HepG2 (cell line): ENCODE results near the gene MORN5. TPM values are rescaled to one million over a fixed set of nuclear protein-coding genes. Genes with fewer than 3 reads are reported as not detected.

Experiments used
- ATF2 ChIP-seq: sonication (generic); formaldehyde crosslinking; IDR thresholded peaks from 2 replicates; pipeline ENCODE4 v1.4.0; 2020; ENCODE audit warnings: missing genetic modification reagents
- CREM ChIP-seq, 2 experiments: sonication (generic) in 1 of 2; formaldehyde crosslinking in 1 of 2; IDR thresholded peaks; 2 replicates each; pipeline versions ENCODE4 v1.4.0 to v1.6.1; 2016 to 2020; ENCODE audit warnings: antibody characterized with exemption in 1 of 2, mild to moderate bottlenecking in 1 of 2, missing genetic modification reagents in 1 of 2
- CTCF ChIP-seq: sonication (generic); formaldehyde crosslinking; IDR thresholded peaks from 2 replicates; pipeline ENCODE4 v1.5.0; 2020; ENCODE audit warnings: mild to moderate bottlenecking, missing genetic modification reagents, moderate library complexity
- ERF ChIP-seq: IDR thresholded peaks from 2 replicates; pipeline ENCODE4 v1.6.1; 2018; ENCODE audit warnings: missing biosample characterization, missing genetic modification reagents
- FOSL2 ChIP-seq: sonication (generic); formaldehyde crosslinking; IDR thresholded peaks from 2 replicates; pipeline ENCODE4 v1.4.0; 2020; ENCODE audit warnings: missing genetic modification reagents
- GMEB2 ChIP-seq: IDR thresholded peaks from 2 replicates; pipeline ENCODE4 v1.6.1; 2016; ENCODE audit warnings: missing biosample characterization, missing genetic modification reagents, low read depth
- HOXA7 ChIP-seq: sonication (generic); formaldehyde crosslinking; IDR thresholded peaks from 2 replicates; pipeline ENCODE4 v1.8.1; 2022; ENCODE audit warnings: mild to moderate bottlenecking, missing genetic modification reagents, moderate library complexity
- IRF2 ChIP-seq: IDR thresholded peaks from 2 replicates; pipeline ENCODE4 v1.6.1; 2018; ENCODE audit warnings: missing genetic modification reagents, missing compliant biosample characterization
- NFYB ChIP-seq: sonication (generic); formaldehyde crosslinking; IDR thresholded peaks from 2 replicates; pipeline ENCODE4 v1.4.0; 2020; ENCODE audit warnings: missing genetic modification reagents
- PATZ1 ChIP-seq: sonication (generic); formaldehyde crosslinking; IDR thresholded peaks from 2 replicates; pipeline ENCODE4 v1.4.0; 2020; ENCODE audit warnings: missing genetic modification reagents
- RAD21 ChIP-seq: fragments of 450-650 bp; formaldehyde crosslinking; IDR thresholded peaks from 2 replicates; pipeline ENCODE4 v1.5.0; 2020; ENCODE audit warnings: mild to moderate bottlenecking
- SRF ChIP-seq: IDR thresholded peaks from 2 replicates; pipeline ENCODE4 v1.6.1; 2011; ENCODE audit warnings: mild to moderate bottlenecking, low read depth, low read length, moderate library complexity
- TEF ChIP-seq: sonication (generic); formaldehyde crosslinking; IDR thresholded peaks from 2 replicates; pipeline ENCODE4 v1.5.0; 2020; ENCODE audit warnings: missing genetic modification reagents
- THAP7 ChIP-seq: sonication (generic); formaldehyde crosslinking; IDR thresholded peaks from 2 replicates; pipeline ENCODE4 v1.8.1; 2023; ENCODE audit warnings: mild to moderate bottlenecking, missing genetic modification reagents
- WIZ ChIP-seq: sonication (generic); formaldehyde crosslinking; IDR thresholded peaks from 2 replicates; pipeline ENCODE4 v1.5.1; 2020; ENCODE audit warnings: mild to moderate bottlenecking, missing genetic modification reagents
- ZNF24 ChIP-seq: fragments of 450-650 bp; IDR thresholded peaks from 2 replicates; pipeline ENCODE4 v1.6.1; 2017; ENCODE audit warnings: antibody characterized with exemption, mild to moderate bottlenecking
- ZNF512B ChIP-seq: sonication (generic); formaldehyde crosslinking; IDR thresholded peaks from 2 replicates; pipeline ENCODE4 v1.5.1; 2020; ENCODE audit warnings: missing genetic modification reagents, mild to moderate bottlenecking, borderline replicate concordance
- ZNF557 ChIP-seq: sonication (generic); formaldehyde crosslinking; IDR thresholded peaks from 2 replicates; pipeline ENCODE4 v1.4.0; 2020; ENCODE audit warnings: missing genetic modification reagents
- ZNF607 ChIP-seq: sonication (generic); formaldehyde crosslinking; IDR thresholded peaks from 2 replicates; pipeline ENCODE4 v1.5.1; 2020; ENCODE audit warnings: missing genetic modification reagents, mild to moderate bottlenecking, borderline replicate concordance
- polyA plus RNA-seq, 8 experiments: library from polyadenylated mRNA; depleted of rRNA in 3 of 8; stranded (reverse) in 7 of 8; unstranded in 1 of 8; fragments of >200 nt; fragmentation: Illumina TruSeq in 4 of 8; extraction: Trizol in 4 of 8; gene quantifications; 2 replicates each; pipeline versions ENCODE4 v1.2.1 to v1.2.3, GENCODE V29; 2011 to 2016; ENCODE audit warnings: low read depth in 4 of 8, missing spikeins in 1 of 8, mixed read lengths in 1 of 8; ENCODE audit not compliant: insufficient read depth in 1 of 8
- total RNA-seq, 5 experiments: library from RNA; depleted of rRNA; stranded (reverse); fragments of >200 nt; fragmentation: Illumina TruSeq; extraction: Trizol; gene quantifications; 2 replicates each; pipeline ENCODE4 v1.2.3, GENCODE V29; 2016; ENCODE audit warnings: low read depth in 1 of 5

MORN5 gene
- total and polyA plus RNA-seq, 2 of the 13 experiments (the other 11 are each of a cell fraction or from before 2014, with no cell fraction given), result not detected

- peak; percentile 98 for TF ChIP-seq RAD21 (CRISPR knock-in tag)
- TF ChIP-seq ERF, result peak; percentile 28; the same call in 1 of the 2 replicates
- TF ChIP-seq CREM (IDR thresholded peaks at IDR 0.05), result no peak
- no peak for TF ChIP-seq CREM (CRISPR knock-in tag; IDR thresholded peaks at IDR 0.05)
- 0 out of 2 replicates have a peak, but pooled peaks have one; percentile 26 for TF ChIP-seq ATF2 (CRISPR knock-in tag)
- no peak for TF ChIP-seq SRF
- TF ChIP-seq FOSL2 (CRISPR knock-in tag), result peak; percentile 30; the same call in 1 of the 2 replicates
- no peak for TF ChIP-seq ZNF607
- TF ChIP-seq ZNF24, result no peak
- TF ChIP-seq HOXA7 (CRISPR knock-in tag), result no peak
- TF ChIP-seq PATZ1 (CRISPR knock-in tag), result no peak
- 0 out of 2 replicates have a peak, but pooled peaks have one; percentile 33 for TF ChIP-seq IRF2 (CRISPR knock-in tag)
- no peak for TF ChIP-seq THAP7
- TF ChIP-seq ZNF512B (CRISPR knock-in tag), result 0 out of 2 replicates have a peak, but pooled peaks have one; percentile 45
- peak; percentile 99 for TF ChIP-seq CTCF (CRISPR knock-in tag)
- no peak for TF ChIP-seq GMEB2 (CRISPR knock-in tag)
- TF ChIP-seq ZNF557 (CRISPR knock-in tag), result no peak
- no peak for TF ChIP-seq TEF (CRISPR knock-in tag)
- no peak for TF ChIP-seq WIZ (CRISPR knock-in tag)
- TF ChIP-seq NFYB (CRISPR knock-in tag), result no peak
Measured at GRCh38 chr9:122125158-122125508, 34.6 kb upstream of the MORN5 start (continued).
